Heart left ventricle (tissue), 16 donors: ENCODE data around the gene HELB. TPM values are rescaled to one million over a fixed set of nuclear protein-coding genes. Genes with fewer than 3 reads are reported as not detected.

Experiments used
- ATAC-seq, 4 donors: fragments of 200-7000 bp; cut with Tn5 transposase; one replicate each; pipeline ENCODE4 v1.9.1; 2020 to 2022; ENCODE audit warnings: moderate library complexity in 4 of 4, mild to moderate bottlenecking in 3 of 4, moderate number of reproducible peaks in 1 of 4
- DNase-seq, 5 donors: peaks; one replicate each; pipeline ENCODE4 v3.0.0-alpha.2; 2020
- H3K27ac ChIP-seq, 12 donors: fragments of 200-600 bp; sonication (generic) in 4 of 12; one replicate each; pipeline versions ENCODE4 v1.5.0 to v1.8.0; 2016 to 2022; ENCODE audit warnings: mild to moderate bottlenecking in 2 of 12
- H3K27me3 ChIP-seq, 9 donors: fragments of 200-600 bp; sonication (generic) in 2 of 9; one replicate each; pipeline versions ENCODE4 v1.5.1 to v1.8.0; 2016 to 2022; ENCODE audit warnings: mild to moderate bottlenecking in 3 of 9
- H3K36me3 ChIP-seq, 9 donors: fragments of 200-600 bp; sonication (generic) in 2 of 9; one replicate each; pipeline versions ENCODE4 v1.5.0 to v1.8.0; 2018 to 2022; ENCODE audit warnings: mild to moderate bottlenecking in 2 of 9
- H3K4me1 ChIP-seq, 12 donors: fragments of 200-600 bp; sonication (generic) in 4 of 12; one replicate each; pipeline versions ENCODE4 v1.5.0 to v1.8.0; 2016 to 2022; ENCODE audit warnings: mild to moderate bottlenecking in 3 of 12
- H3K4me3 ChIP-seq, 12 donors: fragments of 200-600 bp; sonication (generic) in 4 of 12; one replicate each; pipeline versions ENCODE4 v1.5.0 to v1.8.0; 2017 to 2022; ENCODE audit warnings: mild to moderate bottlenecking in 9 of 12, moderate library complexity in 4 of 12
- H3K9me3 ChIP-seq, 12 donors: fragments of 200-600 bp; sonication (generic) in 4 of 12; one replicate each; pipeline versions ENCODE4 v1.5.0 to v1.8.0; 2016 to 2022; ENCODE audit warnings: mild to moderate bottlenecking in 1 of 12
- POLR2A ChIP-seq, 2 donors: fragments of 450-650 bp; IDR thresholded peaks; one replicate each; pipeline ENCODE4 v1.6.1; 2017; ENCODE audit warnings: antibody characterized with exemption in 2 of 2, mild to moderate bottlenecking in 2 of 2, moderate library complexity in 2 of 2
- WGBS, 4 donors: extraction: QIAGEN DNeasy Blood & Tissue Kit in 2 of 4; methylation state at CpG; one replicate each; pipeline versions ENCODE4 v1.1.5 to v1.1.7; 2013 to 2018; 5-methylcytosine and 5-hydroxymethylcytosine counted together
- intact Hi-C, 10 donors: fragments of 100-400 bp; cut with DNase I; formaldehyde crosslinking; loops; one replicate each; pipeline versions ENCODE4 v1.11.1 to v1.14.2; 2022
- polyA plus RNA-seq, 2 donors: library from polyadenylated mRNA; stranded (reverse); fragments of 200-250 nt; gene quantifications; one replicate each; pipeline ENCODE4 v1.2.3, GENCODE V29; 2013
- total RNA-seq, 9 donors: library from RNA; depleted of rRNA in 2 of 9; stranded (reverse); fragments of >200 nt in 2 of 9; fragmentation: NEBNext Ultra II Directional in 3 of 9; extraction: Animal tissue kit (Norgen Biotek cat#: 25700) in 3 of 9; gene quantifications; one replicate each; pipeline versions ENCODE4 v1.1.0 to v1.2.4, GENCODE V29; 2016 to 2023
- TF ChIP-seq, protein P1 (sequence below), 12 donors: fragments of 200-600 bp; sonication (generic) in 4 of 12; IDR thresholded peaks; one replicate each; pipeline versions ENCODE4 v1.5.0 to v1.8.0; 2018 to 2022; ENCODE audit warnings: antibody characterized with exemption in 12 of 12, mild to moderate bottlenecking in 5 of 12
- donor health status: ischemic (EF 13 %, LVEDD 7.1; RV severe dilation, severe dysfunction).
- donor health status: healthy with polysubstance abuse.
- donor health status: DM: no; HTN: yes; CAD: no.
- donor health status: DM: no; HTN: no; CAD: no.
- donor health status: ischemic (EF 25% LVEDD 6.9; RV normal size, moderate dysfunction).
- donor health status: ischemic (EF 25% LVEDD 5.7; RV mildly dilated, moderate dysfunction).
- donor health status: healthy.
- donor health status: DM: yes; HTN: yes; CAD: no.
- donor health status: ischemic (EF 35%, LVEDD 5.7; RV mildly dilated, moderate dysfunction).
- donor health status: nonischemic (EF 11% LVEDD 7.7; RV severe dilation, severe dysfunction).
- donor health status: DM: yes; HTN: yes; CAD: no.
- donor health status: PGD.
- donor health status: ischemic (EF 29% LVEDD 5.4; RV normal size, mild dysfunction).
- donor health status: nonischemic (EF 23%, LVEDD 6.1; RV moderate dilation, normal function).

HELB gene
- total and polyA plus RNA-seq, 11 donors: 0.32 to 4.3 (median 0.82) TPM

DNA sequence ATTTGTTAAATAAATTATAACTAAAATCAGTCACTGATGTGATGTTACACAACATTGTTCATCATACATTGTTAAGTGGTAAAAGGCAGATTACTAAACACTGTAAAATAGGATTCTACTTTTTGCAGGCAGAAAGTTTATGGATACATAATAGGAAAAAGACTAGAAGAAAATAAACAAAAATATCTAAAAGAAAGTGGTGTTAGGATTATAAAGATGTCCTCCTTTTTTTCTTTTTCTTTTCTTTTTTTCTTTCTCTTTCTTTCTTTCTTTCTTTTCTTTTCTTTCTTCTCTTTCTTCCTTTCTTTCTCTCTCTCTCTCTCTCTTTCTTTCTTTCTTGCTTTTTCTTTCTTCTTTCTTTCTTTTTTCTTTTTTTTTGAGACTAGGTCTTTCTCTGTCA, 39.6 kb upstream of the HELB start:
- no peaks in the 10 kb centered on the region for H3K27me3 ChIP-seq
- TF ChIP-seq POLR2A (IDR thresholded peaks at IDR 0.05): no peak
- TF ChIP-seq, protein P1, sequence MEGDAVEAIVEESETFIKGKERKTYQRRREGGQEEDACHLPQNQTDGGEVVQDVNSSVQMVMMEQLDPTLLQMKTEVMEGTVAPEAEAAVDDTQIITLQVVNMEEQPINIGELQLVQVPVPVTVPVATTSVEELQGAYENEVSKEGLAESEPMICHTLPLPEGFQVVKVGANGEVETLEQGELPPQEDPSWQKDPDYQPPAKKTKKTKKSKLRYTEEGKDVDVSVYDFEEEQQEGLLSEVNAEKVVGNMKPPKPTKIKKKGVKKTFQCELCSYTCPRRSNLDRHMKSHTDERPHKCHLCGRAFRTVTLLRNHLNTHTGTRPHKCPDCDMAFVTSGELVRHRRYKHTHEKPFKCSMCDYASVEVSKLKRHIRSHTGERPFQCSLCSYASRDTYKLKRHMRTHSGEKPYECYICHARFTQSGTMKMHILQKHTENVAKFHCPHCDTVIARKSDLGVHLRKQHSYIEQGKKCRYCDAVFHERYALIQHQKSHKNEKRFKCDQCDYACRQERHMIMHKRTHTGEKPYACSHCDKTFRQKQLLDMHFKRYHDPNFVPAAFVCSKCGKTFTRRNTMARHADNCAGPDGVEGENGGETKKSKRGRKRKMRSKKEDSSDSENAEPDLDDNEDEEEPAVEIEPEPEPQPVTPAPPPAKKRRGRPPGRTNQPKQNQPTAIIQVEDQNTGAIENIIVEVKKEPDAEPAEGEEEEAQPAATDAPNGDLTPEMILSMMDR (IDR thresholded peaks at IDR 0.05): no peak
- ATAC-seq (no peak), DNase-seq (no peak)
- intact Hi-C loops: loop anchor here in 1 of 10 donors (10.0 kb wide), 1 partner anchor 442 kb away; no protein-coding TSS in a partner anchor
- H3K36me3 ChIP-seq: no peaks in the 10 kb centered on the region
- H3K27ac ChIP-seq: no peak overlapping the region
- H3K4me3 ChIP-seq: no peak overlapping the region
- H3K4me1 ChIP-seq: peaks cover 0 to 6% (median 0%) of the 10 kb centered on the region in 12 donors
- H3K9me3 ChIP-seq: no peaks in the 10 kb centered on the region

DNA sequence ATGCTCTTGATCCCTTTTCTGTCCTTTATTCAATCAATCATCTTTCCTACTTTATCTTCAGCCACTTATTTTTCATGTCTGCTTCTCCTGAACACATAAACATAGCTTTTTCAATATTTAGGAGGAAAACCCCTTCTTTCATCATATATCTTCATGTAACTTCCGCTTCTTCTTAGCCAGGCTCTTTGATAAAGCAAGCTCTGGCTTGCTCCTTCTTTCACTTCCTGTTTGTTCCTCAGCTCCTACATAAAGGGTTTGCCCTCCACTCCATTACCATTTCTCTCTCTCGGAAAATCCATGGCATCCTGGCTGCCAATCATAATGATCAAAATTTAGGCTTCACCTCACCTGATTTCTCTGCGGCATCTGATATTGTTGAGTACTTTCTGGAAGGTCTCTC, 33.7 kb upstream of the HELB start:
- TF ChIP-seq, protein P1 (IDR thresholded peaks at IDR 0.05): no peak
- no peak for TF ChIP-seq POLR2A (IDR thresholded peaks at IDR 0.05)
- no peak for ATAC-seq
- intact Hi-C loops: loop anchor here in 1 of 10 donors (5.0 to 10.0 kb wide), 2 partner anchors 139 to 436 kb away; no protein-coding TSS in a partner anchor
- H3K9me3 ChIP-seq: no peaks in the 10 kb centered on the region
- H3K27me3 ChIP-seq: peaks cover 0 to 8% (median 0%) of the 10 kb centered on the region in 9 donors
- H3K4me1 ChIP-seq: peaks cover 0 to 26% (median 0%) of the 10 kb centered on the region in 12 donors
- DNase-seq: no peak
- peak overlapping the region in 2 of 12 donors; percentile 50 to 76 for H3K27ac ChIP-seq
- H3K4me3 ChIP-seq: peak overlapping the region in 1 of 12 donors; percentile 17
- H3K36me3 ChIP-seq: no peaks in the 10 kb centered on the region
- WGBS, 4 donors: 62 to 84% (median 72%) methylated on average over 3 of the region's 3 CpGs

DNA sequence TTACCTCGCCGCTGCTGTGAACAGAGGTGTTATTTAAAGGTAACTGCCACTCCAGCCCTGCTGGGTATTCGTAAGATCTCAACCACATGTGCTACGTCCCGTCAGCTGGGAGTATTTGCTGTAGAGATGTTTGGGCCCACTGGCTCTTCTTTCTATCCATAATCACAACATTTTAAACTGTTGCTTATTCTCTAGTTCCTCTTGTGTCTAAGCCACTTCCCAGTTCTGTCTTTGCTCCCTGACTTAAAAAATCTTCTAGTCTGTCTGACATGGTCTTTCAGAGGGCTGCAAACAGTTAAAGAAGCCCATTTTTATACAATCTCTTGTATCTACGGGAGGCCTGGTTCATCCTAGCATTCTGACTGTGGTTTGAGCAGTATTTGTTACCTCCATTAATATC, 33.2 kb upstream of the HELB start:
- ATAC-seq (no peak), DNase-seq (no peak)
- Histone ChIP-seq H3K27ac (peak overlapping the region in 2 of 12 donors; percentile 50 to 76), H3K36me3 (no peaks in the 10 kb centered on the region), H3K27me3 (peaks cover 0 to 8% (median 0%) of the 10 kb centered on the region in 9 donors), H3K4me3 (peak overlapping the region in 1 of 12 donors; percentile 17), H3K9me3 (no peaks in the 10 kb centered on the region), H3K4me1 (peaks cover 0 to 26% (median 0%) of the 10 kb centered on the region in 12 donors)
- no peak for TF ChIP-seq POLR2A (IDR thresholded peaks at IDR 0.05)
- TF ChIP-seq, protein P1 (IDR thresholded peaks at IDR 0.05): no peak
- WGBS, 4 donors: 79 to 84% (median 79%) methylated on average over 6 of the region's 6 CpGs
- intact Hi-C loops: loop anchor here in 1 of 10 donors (5.0 to 10.0 kb wide), 2 partner anchors 138 to 436 kb away; no protein-coding TSS in a partner anchor

DNA sequence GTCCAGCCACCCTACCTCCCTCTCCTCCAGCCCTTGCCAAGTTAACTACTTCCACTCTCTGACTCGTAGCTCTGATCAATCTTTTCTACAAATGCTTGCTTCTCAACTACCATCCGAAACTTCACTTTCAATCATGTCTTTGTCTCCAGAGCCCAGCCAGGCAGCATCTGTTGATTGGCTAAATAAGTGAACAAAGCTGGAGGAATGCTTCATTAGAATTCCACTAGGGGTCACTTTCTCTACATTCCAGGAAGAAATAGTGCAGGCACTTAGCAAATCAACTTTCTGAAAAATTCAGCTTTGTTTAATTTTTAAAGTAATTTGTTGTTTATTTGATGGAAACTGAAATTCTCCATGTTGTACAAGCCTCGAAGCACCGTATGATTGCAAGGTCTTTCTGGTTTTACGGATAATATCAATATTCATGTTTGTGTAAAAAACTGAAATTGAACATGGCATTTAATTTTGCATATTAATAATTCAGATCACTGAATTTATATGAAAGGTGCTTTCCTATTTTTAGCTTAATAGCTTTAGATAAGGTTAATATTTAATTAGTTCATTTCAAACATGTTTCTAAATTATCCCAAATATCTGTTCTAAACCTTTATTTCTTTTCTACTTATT, 32.4 kb upstream of the HELB start:
- WGBS, 4 donors: 65 to 75% (median 68%) methylated on average over 5 of the region's 5 CpGs
- H3K4me3 ChIP-seq: no peak overlapping the region
- ATAC-seq: peak in 1 of 4 donors; percentile 47
- intact Hi-C loops: loop anchor here in 8 of 10 donors (5.0 to 10.0 kb wide), 5 partner anchors 137 to 585 kb away; no protein-coding TSS in a partner anchor
- H3K9me3 ChIP-seq: no peaks in the 10 kb centered on the region
- peak overlapping the region in 1 of 12 donors; percentile 76 for H3K27ac ChIP-seq
- peaks cover 0 to 8% (median 0%) of the 10 kb centered on the region in 9 donors for H3K27me3 ChIP-seq
- no peak for DNase-seq
- no peaks in the 10 kb centered on the region for H3K36me3 ChIP-seq
- peaks cover 0 to 26% (median 0%) of the 10 kb centered on the region in 12 donors for H3K4me1 ChIP-seq
- TF ChIP-seq, protein P1 (IDR thresholded peaks at IDR 0.05): peak; percentile 14 to 70 (median 53)
- TF ChIP-seq POLR2A (IDR thresholded peaks at IDR 0.05): no peak
